ENCODE results near the gene NASP.
A peak's percentile ranks its signal among the peaks of the same experiment; 100 is the strongest.

Gene NASP, protein sequence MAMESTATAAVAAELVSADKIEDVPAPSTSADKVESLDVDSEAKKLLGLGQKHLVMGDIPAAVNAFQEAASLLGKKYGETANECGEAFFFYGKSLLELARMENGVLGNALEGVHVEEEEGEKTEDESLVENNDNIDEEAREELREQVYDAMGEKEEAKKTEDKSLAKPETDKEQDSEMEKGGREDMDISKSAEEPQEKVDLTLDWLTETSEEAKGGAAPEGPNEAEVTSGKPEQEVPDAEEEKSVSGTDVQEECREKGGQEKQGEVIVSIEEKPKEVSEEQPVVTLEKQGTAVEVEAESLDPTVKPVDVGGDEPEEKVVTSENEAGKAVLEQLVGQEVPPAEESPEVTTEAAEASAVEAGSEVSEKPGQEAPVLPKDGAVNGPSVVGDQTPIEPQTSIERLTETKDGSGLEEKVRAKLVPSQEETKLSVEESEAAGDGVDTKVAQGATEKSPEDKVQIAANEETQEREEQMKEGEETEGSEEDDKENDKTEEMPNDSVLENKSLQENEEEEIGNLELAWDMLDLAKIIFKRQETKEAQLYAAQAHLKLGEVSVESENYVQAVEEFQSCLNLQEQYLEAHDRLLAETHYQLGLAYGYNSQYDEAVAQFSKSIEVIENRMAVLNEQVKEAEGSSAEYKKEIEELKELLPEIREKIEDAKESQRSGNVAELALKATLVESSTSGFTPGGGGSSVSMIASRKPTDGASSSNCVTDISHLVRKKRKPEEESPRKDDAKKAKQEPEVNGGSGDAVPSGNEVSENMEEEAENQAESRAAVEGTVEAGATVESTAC

GRCh38 chr1:45583666-45584350 lies at the start of gene NASP:
NASP (plus strand) TSS chr1:45584041; CDS start chr1:45584147, 106 bp downstream.
- no peak for DNase-seq (ENCODE audit: low read depth, low spot score)
- no peak for TF ChIP-seq CTCF (IDR thresholded peaks at IDR 0.05; ENCODE audit: insufficient read depth, low read length, missing control alignments)
- peak within 1 kb of the TSS; percentile 96 for H3K4me3 ChIP-seq (ENCODE audit: low read depth, low read length)
- ChIA-PET POLR2A (interaction anchor here (0.5 to 3.2 kb wide), 9 partner anchors 10 to 257 kb away, joined by 3 to 40 read pairs (median 3); partner anchors contain the start of genes GPBP1L1, HPDL and PRDX1), CTCF (interaction anchor here (1.4 to 9.7 kb wide), 4 partner anchors 13 to 299 kb away, joined by 3 to 98 read pairs (median 10); no protein-coding TSS in a partner anchor)

DNA sequence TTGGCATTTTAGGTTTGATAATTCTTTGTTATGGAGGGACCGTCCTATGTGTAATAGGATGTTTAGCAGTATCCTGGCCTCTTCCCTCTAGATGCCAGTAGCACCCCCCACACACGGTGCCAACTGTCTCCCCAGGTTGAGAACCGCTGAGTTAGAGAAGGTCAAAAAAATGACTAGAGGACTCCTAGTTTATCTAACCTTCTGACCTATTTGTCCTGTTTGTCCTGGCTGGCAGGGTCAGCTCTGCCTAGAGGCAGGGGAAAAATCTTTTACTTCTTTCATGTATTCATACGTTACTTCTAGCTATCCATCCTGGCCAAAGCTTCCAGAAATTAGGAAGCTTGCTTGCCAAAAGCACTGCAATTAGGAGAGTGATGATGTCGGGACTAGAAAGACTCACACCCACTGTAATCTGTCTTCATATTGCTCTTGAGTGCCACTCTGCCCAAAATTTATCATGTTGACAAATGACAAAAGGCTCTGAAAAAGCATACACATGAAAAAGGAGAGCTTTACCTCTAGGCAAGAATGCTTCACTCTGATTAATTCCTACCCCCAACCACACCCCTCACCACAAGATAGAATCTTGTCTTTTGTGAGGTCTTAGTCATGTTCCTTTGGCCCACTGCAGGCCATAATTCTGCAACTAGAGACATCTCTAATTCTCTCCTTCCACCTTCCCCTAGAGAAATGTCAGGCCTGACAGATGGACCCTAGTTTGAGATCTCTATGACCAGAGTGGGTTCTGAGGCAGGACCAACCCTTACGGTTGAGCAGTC lies 47.7 kb upstream of the NASP start:
- no peak overlapping the region for H3K4me3 ChIP-seq (ENCODE audit: low read depth, low read length)
- POLR2A ChIA-PET: interaction anchor here (1.5 kb wide), 1 partner anchor 15 kb away, joined by 15 read pairs; the partner anchor contains the start of gene PRDX1
- no peak for TF ChIP-seq CTCF (IDR thresholded peaks at IDR 0.05; ENCODE audit: insufficient read depth, low read length, missing control alignments)
- CTCF ChIA-PET: interaction anchor here (1.4 kb wide), 1 partner anchor 24 kb away, joined by 3 read pairs; no protein-coding TSS in a partner anchor
- DNase-seq (ENCODE audit: low read depth, low spot score): no peak

GRCh38 chr1:45536886-45537285 lies 47.0 kb upstream of the NASP start:
- TF ChIP-seq CTCF (IDR thresholded peaks at IDR 0.05; ENCODE audit: insufficient read depth, low read length, missing control alignments): no peak
- no peak overlapping the region for H3K4me3 ChIP-seq (ENCODE audit: low read depth, low read length)
- no peak for DNase-seq (ENCODE audit: low read depth, low spot score)
- CTCF ChIA-PET: interaction anchor here (1.6 kb wide), 1 partner anchor 24 kb away, joined by 5 read pairs; no protein-coding TSS in a partner anchor
- POLR2A ChIA-PET: no interaction called here

DNA sequence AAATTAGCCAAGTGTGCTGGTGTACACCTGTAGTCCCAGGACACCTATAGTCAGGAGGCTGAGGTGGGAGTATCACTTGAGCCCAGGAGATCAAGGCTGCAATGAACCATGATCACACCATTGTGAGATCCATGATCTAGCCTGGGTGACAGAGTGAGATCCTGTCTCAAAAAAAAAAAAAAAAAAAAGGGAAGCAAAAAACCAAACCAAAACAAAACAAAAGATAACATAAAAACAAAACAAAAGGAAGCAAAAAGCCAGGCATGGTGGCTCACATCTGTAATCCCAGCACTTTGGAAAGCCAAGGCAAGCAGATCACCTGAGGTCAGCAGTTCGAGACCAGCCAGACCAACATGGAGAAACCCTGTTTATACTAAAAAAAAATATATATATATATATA lies 42.6 kb upstream of the NASP start:
- H3K4me3 ChIP-seq (ENCODE audit: low read depth, low read length): no peak overlapping the region
- POLR2A ChIA-PET: interaction anchor here (3.5 kb wide), 1 partner anchor 20 kb away, joined by 9 read pairs; the partner anchor contains the start of gene PRDX1
- DNase-seq (ENCODE audit: low read depth, low spot score): no peak
- CTCF ChIA-PET: interaction anchor here (1.1 kb wide), 2 partner anchors 22 to 30 kb away, joined by 3 read pairs; no protein-coding TSS in a partner anchor
- no peak for TF ChIP-seq CTCF (IDR thresholded peaks at IDR 0.05; ENCODE audit: insufficient read depth, low read length, missing control alignments)

- POLR2A ChIA-PET: interaction anchor here (3.5 kb wide), 1 partner anchor 21 kb away, joined by 9 read pairs; the partner anchor contains the start of gene PRDX1
- no peak overlapping the region for H3K4me3 ChIP-seq (ENCODE audit: low read depth, low read length)
- CTCF ChIA-PET: interaction anchor here (1.1 kb wide), 3 partner anchors 17 to 28 kb away, joined by 3 read pairs; no protein-coding TSS in a partner anchor
- no peak for DNase-seq (ENCODE audit: low read depth, low spot score)
- no peak for TF ChIP-seq CTCF (IDR thresholded peaks at IDR 0.05; ENCODE audit: insufficient read depth, low read length, missing control alignments)
These were observed 41.2 kb upstream of the NASP start for GRCh38 chr1:45542591-45542990.

Data from AG04449 (cell line).